SK-N-SH (cell line): ENCODE measurements around the gene CALCB.

Experiments used
- EP300 ChIP-seq, 2 experiments: IDR thresholded peaks; 2 replicates each; pipeline versions ENCODE4 v1.4.0 to v1.6.1; 2012; ENCODE audit warnings: borderline replicate concordance in 1 of 2, low read depth in 1 of 2, low read length in 1 of 2
- NRF1 ChIP-seq: IDR thresholded peaks from 2 replicates; pipeline ENCODE4 v1.6.1; 2012; ENCODE audit warnings: low read depth, mild to moderate bottlenecking, low read length
- POLR2AphosphoS5 ChIP-seq: IDR thresholded peaks from 2 replicates; pipeline ENCODE4 v1.6.1; 2012; ENCODE audit warnings: low read depth, low read length
- RAD21 ChIP-seq: IDR thresholded peaks from 2 replicates; pipeline ENCODE4 v1.6.1; 2012; ENCODE audit warnings: mild to moderate bottlenecking, low read length
- SIN3A ChIP-seq: IDR thresholded peaks from 2 replicates; pipeline ENCODE4 v1.6.1; 2012; ENCODE audit warnings: low read depth, mild to moderate bottlenecking, low read length, moderate library complexity, borderline replicate concordance
- YY1 ChIP-seq: IDR thresholded peaks from 2 replicates; pipeline ENCODE4 v1.4.0; 2012; ENCODE audit warnings: low read depth, mild to moderate bottlenecking
- TF ChIP-seq, protein P1 (sequence below): fragments of 200-600 bp; sonication (generic); IDR thresholded peaks from 2 replicates; pipeline ENCODE4 v1.6.1; 2017; ENCODE audit warnings: antibody characterized with exemption, mild to moderate bottlenecking, moderate library complexity
- TF ChIP-seq, protein P2 (sequence below): IDR thresholded peaks from 2 replicates; pipeline ENCODE4; 2012
- TF ChIP-seq, protein P3 (sequence below): IDR thresholded peaks from 2 replicates; pipeline ENCODE4 v1.6.1; 2012; ENCODE audit warnings: mild to moderate bottlenecking, low read depth, low read length, moderate library complexity

DNA sequence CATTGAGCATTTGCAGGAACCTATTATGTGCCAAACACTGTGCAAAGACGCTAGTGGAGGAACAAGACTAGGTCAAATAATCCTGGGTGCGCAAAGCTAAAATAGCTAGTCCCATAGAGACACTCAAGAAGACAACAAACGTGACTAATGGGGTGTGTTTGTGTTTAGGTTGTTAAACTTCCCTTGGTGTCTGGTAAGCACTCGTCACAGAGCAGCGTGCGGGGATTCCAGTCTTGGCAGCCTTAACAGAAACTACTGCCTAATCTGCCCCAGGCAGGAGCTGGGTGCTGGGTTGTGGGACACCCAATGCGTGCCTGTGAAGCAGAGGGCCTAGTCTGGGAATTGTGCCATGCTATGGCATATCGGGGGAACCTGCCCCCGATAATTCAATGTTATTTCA lies 10.8 kb upstream of the CALCB start:
- TF ChIP-seq, protein P1, sequence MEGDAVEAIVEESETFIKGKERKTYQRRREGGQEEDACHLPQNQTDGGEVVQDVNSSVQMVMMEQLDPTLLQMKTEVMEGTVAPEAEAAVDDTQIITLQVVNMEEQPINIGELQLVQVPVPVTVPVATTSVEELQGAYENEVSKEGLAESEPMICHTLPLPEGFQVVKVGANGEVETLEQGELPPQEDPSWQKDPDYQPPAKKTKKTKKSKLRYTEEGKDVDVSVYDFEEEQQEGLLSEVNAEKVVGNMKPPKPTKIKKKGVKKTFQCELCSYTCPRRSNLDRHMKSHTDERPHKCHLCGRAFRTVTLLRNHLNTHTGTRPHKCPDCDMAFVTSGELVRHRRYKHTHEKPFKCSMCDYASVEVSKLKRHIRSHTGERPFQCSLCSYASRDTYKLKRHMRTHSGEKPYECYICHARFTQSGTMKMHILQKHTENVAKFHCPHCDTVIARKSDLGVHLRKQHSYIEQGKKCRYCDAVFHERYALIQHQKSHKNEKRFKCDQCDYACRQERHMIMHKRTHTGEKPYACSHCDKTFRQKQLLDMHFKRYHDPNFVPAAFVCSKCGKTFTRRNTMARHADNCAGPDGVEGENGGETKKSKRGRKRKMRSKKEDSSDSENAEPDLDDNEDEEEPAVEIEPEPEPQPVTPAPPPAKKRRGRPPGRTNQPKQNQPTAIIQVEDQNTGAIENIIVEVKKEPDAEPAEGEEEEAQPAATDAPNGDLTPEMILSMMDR: no peak
- TF ChIP-seq EP300 (IDR thresholded peaks at IDR 0.05; ENCODE audit: borderline replicate concordance in 1 of 2, low read depth in 1 of 2, low read length in 1 of 2): no peak
- no peak for TF ChIP-seq SIN3A
- TF ChIP-seq, protein P2, sequence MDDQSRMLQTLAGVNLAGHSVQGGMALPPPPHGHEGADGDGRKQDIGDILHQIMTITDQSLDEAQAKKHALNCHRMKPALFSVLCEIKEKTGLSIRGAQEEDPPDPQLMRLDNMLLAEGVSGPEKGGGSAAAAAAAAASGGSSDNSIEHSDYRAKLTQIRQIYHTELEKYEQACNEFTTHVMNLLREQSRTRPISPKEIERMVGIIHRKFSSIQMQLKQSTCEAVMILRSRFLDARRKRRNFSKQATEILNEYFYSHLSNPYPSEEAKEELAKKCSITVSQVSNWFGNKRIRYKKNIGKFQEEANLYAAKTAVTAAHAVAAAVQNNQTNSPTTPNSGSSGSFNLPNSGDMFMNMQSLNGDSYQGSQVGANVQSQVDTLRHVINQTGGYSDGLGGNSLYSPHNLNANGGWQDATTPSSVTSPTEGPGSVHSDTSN: no peak
- TF ChIP-seq YY1: no peak
- TF ChIP-seq, protein P3, sequence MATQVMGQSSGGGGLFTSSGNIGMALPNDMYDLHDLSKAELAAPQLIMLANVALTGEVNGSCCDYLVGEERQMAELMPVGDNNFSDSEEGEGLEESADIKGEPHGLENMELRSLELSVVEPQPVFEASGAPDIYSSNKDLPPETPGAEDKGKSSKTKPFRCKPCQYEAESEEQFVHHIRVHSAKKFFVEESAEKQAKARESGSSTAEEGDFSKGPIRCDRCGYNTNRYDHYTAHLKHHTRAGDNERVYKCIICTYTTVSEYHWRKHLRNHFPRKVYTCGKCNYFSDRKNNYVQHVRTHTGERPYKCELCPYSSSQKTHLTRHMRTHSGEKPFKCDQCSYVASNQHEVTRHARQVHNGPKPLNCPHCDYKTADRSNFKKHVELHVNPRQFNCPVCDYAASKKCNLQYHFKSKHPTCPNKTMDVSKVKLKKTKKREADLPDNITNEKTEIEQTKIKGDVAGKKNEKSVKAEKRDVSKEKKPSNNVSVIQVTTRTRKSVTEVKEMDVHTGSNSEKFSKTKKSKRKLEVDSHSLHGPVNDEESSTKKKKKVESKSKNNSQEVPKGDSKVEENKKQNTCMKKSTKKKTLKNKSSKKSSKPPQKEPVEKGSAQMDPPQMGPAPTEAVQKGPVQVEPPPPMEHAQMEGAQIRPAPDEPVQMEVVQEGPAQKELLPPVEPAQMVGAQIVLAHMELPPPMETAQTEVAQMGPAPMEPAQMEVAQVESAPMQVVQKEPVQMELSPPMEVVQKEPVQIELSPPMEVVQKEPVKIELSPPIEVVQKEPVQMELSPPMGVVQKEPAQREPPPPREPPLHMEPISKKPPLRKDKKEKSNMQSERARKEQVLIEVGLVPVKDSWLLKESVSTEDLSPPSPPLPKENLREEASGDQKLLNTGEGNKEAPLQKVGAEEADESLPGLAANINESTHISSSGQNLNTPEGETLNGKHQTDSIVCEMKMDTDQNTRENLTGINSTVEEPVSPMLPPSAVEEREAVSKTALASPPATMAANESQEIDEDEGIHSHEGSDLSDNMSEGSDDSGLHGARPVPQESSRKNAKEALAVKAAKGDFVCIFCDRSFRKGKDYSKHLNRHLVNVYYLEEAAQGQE: no peak
- TF ChIP-seq NRF1: no peak
- TF ChIP-seq RAD21: no peak
- no peak for TF ChIP-seq POLR2AphosphoS5
